Measurements from ENCODE around the gene SCGB1A1.

Gene SCGB1A1

DNA sequence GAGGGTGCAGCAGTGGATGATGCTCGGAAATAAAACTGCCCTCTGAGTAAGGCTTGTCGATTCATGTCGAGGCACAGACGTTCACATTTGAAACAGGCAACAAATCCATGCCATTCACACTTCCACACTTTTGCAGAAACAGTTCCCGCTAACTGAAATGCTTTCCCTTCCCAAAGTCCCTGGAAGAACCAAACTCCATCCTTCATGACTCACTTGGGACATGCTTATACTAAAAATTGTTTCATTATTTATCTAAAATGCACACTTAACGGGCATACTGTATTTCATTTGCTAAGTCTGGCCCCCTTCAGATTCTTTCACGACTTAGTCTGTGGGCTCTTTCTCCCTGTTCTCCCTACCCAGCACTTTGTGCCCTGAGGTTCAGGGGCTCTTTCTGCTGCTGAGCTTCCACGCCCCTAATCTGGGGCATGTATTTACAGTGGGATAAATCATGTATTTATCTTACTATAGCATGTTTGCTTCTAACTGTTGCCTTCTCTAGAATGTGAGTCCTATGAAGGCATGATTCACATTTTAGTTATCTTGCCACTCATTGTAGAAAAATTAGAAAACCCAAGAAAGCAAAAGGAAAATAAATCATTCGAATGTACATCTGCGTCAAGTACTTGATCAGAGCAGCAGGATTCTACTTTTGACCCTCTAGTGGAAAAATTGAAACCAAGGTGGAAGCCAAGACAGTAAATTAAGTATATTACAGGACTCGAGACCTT, 12.5 kb downstream of the SCGB1A1 start:
- no peak overlapping the region for H3K4me3 ChIP-seq (ENCODE audit: low read depth, low read length)
- TF ChIP-seq, protein P1, sequence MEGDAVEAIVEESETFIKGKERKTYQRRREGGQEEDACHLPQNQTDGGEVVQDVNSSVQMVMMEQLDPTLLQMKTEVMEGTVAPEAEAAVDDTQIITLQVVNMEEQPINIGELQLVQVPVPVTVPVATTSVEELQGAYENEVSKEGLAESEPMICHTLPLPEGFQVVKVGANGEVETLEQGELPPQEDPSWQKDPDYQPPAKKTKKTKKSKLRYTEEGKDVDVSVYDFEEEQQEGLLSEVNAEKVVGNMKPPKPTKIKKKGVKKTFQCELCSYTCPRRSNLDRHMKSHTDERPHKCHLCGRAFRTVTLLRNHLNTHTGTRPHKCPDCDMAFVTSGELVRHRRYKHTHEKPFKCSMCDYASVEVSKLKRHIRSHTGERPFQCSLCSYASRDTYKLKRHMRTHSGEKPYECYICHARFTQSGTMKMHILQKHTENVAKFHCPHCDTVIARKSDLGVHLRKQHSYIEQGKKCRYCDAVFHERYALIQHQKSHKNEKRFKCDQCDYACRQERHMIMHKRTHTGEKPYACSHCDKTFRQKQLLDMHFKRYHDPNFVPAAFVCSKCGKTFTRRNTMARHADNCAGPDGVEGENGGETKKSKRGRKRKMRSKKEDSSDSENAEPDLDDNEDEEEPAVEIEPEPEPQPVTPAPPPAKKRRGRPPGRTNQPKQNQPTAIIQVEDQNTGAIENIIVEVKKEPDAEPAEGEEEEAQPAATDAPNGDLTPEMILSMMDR (IDR thresholded peaks at IDR 0.05; ENCODE audit: low read depth, low read length, missing control alignments), result no peak
- no peak for DNase-seq (ENCODE audit: low read depth)

DNA sequence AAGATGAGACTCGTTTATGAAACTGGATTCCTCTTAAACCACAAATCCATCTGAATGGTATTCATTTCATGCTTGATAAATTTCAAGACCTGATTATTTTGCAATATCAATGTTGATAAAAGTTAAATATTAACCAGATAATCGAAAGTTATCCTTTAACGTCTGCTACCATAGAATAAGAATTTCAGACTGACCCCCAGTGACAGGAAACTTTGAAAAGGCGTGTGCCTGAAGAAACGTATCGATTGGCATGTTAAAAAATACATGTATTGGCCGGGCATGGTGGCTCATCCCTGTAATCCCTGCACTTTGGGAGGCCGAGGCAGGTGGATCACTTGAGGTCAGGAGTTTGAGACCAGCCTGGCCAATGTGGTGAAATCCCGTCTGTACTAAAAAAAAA, 13.9 kb downstream of the SCGB1A1 start:
- H3K4me3 ChIP-seq (ENCODE audit: low read depth, low read length), result no peak overlapping the region
- DNase-seq (ENCODE audit: low read depth), result no peak
- TF ChIP-seq, protein P1 (IDR thresholded peaks at IDR 0.05; ENCODE audit: low read depth, low read length, missing control alignments), result no peak

DNA sequence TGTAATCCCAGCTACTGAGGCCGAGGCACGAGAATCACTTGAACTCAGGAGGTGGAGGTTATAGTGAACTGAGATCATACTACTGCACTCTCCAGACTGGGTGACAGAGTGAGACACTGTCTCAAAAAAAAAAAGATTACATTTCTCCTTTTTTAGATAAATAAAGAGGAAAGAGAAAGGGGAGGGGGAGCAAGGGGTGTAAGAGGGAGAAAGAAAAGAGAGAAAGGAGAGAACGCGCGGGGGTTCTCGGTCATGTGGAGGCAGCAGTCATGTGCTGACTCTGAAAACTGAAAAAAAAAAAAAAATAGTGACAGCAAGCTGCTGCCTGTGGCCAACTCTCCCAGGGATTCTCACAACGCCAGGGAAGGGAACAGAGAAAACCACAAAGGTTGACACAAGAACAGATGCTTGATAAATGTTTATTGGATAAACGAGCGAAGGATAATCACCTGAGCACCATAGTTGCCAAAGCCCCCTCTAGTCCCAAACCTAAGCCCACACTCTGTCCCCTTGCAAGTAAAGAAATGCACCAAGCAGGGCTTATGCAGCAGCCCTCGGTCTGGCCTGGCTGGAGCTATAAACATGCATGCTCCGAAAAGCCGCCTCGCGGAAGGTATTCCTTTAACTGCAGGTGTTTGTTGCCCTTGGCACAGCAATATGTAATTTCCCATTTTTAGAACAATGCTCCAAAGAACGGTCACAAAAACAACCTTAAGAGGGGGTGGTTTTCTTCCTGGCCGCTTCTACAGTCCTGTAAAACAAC, 14.5 kb downstream of the SCGB1A1 start:
- no peak overlapping the region for H3K4me3 ChIP-seq (ENCODE audit: low read depth, low read length)
- no peak for DNase-seq (ENCODE audit: low read depth)
- TF ChIP-seq, protein P1 (IDR thresholded peaks at IDR 0.05; ENCODE audit: low read depth, low read length, missing control alignments), result no peak

DNA sequence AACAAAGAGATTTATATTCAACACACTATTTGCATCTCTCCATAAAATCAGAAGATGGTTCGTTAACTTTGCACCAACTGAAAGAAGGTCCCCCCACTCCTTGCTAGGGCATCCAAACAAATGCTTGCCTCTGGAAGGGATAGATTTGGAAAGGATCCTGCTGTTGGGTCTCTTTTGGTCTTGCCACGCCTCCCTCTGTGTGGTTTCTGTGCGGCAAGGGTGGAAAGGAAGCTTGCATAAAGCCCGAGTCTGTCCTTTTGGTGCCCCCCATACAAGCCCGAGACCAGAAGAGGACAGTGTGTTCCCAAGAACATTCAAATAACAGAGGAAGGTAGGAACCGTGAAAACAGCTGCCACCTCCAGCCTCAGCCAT, 15.1 kb downstream of the SCGB1A1 start:
- TF ChIP-seq, protein P1 (IDR thresholded peaks at IDR 0.05; ENCODE audit: low read depth, low read length, missing control alignments), result no peak
- H3K4me3 ChIP-seq (ENCODE audit: low read depth, low read length), result no peak overlapping the region
- no peak for DNase-seq (ENCODE audit: low read depth)

DNA sequence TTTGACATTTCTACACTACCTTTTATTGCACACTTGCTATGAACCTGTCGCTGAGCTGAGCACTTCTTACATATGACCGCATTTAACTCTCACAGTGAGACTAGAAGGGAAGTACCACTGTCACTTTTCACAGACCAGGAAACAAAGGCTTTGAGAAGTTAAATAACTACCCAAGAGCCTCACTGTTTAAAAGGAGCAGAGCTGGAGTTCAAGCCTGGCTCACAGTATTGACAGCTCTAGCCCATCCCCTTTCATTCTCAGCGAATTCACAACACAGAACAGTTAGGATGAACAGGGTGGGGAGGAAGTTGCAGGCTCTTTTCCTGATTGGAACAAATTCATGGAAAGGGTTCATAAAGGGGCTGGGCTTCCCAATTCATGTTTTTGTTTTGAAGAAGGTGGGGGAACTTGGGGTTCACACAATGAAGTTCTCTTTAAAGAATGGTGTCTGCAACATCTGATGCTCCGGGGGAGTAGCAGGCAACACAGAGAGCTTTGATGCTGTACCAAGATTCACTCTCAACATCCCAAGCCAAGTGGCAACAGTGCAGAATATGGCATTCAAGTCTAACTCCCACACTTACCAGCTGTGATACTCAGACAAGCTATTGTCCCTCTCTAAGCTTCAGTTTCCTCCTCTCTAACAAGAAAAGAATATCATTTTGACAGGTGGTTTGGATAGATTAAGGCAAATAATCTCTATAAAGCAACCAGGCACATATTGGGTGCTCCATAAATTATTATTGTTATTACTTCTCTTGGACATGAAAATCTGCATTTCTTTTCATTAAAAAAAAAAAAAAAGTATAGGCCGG, 17.2 kb downstream of the SCGB1A1 start:
- no peak for DNase-seq (ENCODE audit: low read depth)
- H3K4me3 ChIP-seq (ENCODE audit: low read depth, low read length), result no peak overlapping the region
- TF ChIP-seq, protein P1 (IDR thresholded peaks at IDR 0.05; ENCODE audit: low read depth, low read length, missing control alignments), result no peak

DNA sequence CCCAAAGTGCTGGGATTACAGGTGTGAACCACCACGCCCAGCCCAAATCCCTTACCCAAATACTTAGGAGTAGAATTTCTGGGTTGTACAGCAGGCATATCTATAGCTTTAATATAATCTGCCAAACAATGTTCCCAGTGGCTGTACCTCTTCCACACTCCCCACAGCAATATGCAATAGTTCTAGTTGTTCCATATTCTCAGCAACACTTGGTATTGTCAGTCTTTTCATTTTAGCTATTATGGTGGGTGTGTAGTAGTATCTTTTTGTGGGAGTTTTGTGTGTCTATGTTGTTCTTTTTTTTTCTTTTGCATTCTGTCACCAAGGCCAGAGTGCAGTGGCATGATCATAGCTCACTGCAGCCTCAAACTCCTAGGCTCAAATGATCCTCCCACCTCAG, 18.8 kb downstream of the SCGB1A1 start:
- TF ChIP-seq, protein P1 (IDR thresholded peaks at IDR 0.05; ENCODE audit: low read depth, low read length, missing control alignments), result no peak
- no peak for DNase-seq (ENCODE audit: low read depth)
- no peak overlapping the region for H3K4me3 ChIP-seq (ENCODE audit: low read depth, low read length)

Measured in GM12864 (cell line).